Endothelial cell of umbilical vein (primary cell): ENCODE results near the gene TESK2. TPM values are rescaled to one million over a fixed set of nuclear protein-coding genes. Genes with fewer than 3 reads are reported as not detected.

ENCODE experiments used
- BruUV-seq: library from RNA; stranded (reverse); fragments of 400-500 nt; replicated peaks from 2 replicates; lab custom pipeline; 2021; lab: Mats Ljungman, UMichigan
- CTCF ChIA-PET: fragments of 300-600, 350-600 bp; sonication (Branson Sonifier 250); formaldehyde crosslinking; loops from one replicate; lab custom pipeline; 2021; ENCODE audit warnings: antibody characterized with exemption, inconsistent platforms; lab: Charles Lee
- POLR2A ChIA-PET: fragments of 300-600, 350-600 bp; sonication (Branson Sonifier 250); formaldehyde crosslinking; loops from one replicate; lab custom pipeline; 2021; ENCODE audit warnings: antibody characterized with exemption, inconsistent platforms; lab: Charles Lee
- DNase-seq: peaks from one replicate; pipeline ENCODE4 v3.0.0-alpha.2; 2011; ENCODE audit warnings: low read depth, low spot score
- FAIRE-seq: peaks from 2 replicates; lab custom pipeline; 2011; peaks lifted over from hg19 to GRCh38; lab: Jason Lieb, UNC
- H2AFZ ChIP-seq: 2 replicates; pipeline ENCODE4 v1.6.0; 2012; ENCODE audit warnings: low read depth, low read length, control low read depth, inconsistent platforms
- H3K27ac ChIP-seq: 2 replicates; pipeline ENCODE4 v1.5.1; 2011; ENCODE audit warnings: low read depth, mild to moderate bottlenecking, control low read depth, low read length, moderate library complexity; ENCODE audit not compliant: insufficient read depth
- H3K27me3 ChIP-seq, 2 experiments: 2 replicates each; pipeline versions ENCODE4 v1.6.0 to v1.6.1; 2011; ENCODE audit warnings: low read length in 2 of 2, mixed read lengths in 1 of 2; ENCODE audit not compliant: control insufficient read depth in 2 of 2, insufficient read depth in 2 of 2
- H3K36me3 ChIP-seq, 2 experiments: 2 replicates in 1 of 2; 3 replicates in 1 of 2; pipeline ENCODE4 v1.5.1; 2011; ENCODE audit warnings: low read length in 2 of 2, mild to moderate bottlenecking in 1 of 2, moderate library complexity in 1 of 2; ENCODE audit not compliant: control insufficient read depth in 2 of 2, insufficient read depth in 2 of 2; ENCODE audit errors: extremely low read depth in 1 of 2
- H3K4me1 ChIP-seq: 3 replicates; pipeline ENCODE4 v1.5.1; 2011; ENCODE audit warnings: mild to moderate bottlenecking, low read length; ENCODE audit not compliant: control insufficient read depth, insufficient read depth; ENCODE audit errors: extremely low read depth
- H3K4me2 ChIP-seq: 2 replicates; pipeline ENCODE4 v1.6.1; 2011; ENCODE audit warnings: low read length, control low read depth, mixed read lengths; ENCODE audit not compliant: insufficient read depth
- H3K4me3 ChIP-seq, 3 experiments: fragments of 200-600 bp in 1 of 3; sonication (generic), shearing (Covaris generic) in 1 of 3; replicated peaks in 1 of 3; 2 replicates each; pipeline ENCODE4 v1.5.1; 2011 to 2016; ENCODE audit warnings: control low read depth in 3 of 3, low read length in 3 of 3, mild to moderate bottlenecking in 2 of 3, inconsistent platforms in 1 of 3, low read depth in 1 of 3, moderate library complexity in 1 of 3; ENCODE audit not compliant: insufficient read depth in 1 of 3
- H3K79me2 ChIP-seq: 2 replicates; pipeline ENCODE4 v1.6.0; 2012; ENCODE audit warnings: low read length, inconsistent platforms; ENCODE audit not compliant: control insufficient read depth, insufficient read depth
- H3K9ac ChIP-seq: replicated peaks from 2 replicates; pipeline ENCODE3; 2011; ENCODE audit warnings: low read length, control low read depth; ENCODE audit not compliant: insufficient read depth; ENCODE audit errors: extremely low read depth
- H3K9me1 ChIP-seq: replicated peaks from 3 replicates; pipeline ENCODE4 v1.6.0; 2011; ENCODE audit warnings: mild to moderate bottlenecking, low read length; ENCODE audit not compliant: control insufficient read depth, insufficient read depth; ENCODE audit errors: extremely low read depth
- H3K9me3 ChIP-seq: replicated peaks from 2 replicates; pipeline ENCODE4 v1.5.1; 2012; ENCODE audit warnings: low read length, inconsistent platforms; ENCODE audit not compliant: control insufficient read depth, insufficient read depth
- H4K20me1 ChIP-seq: replicated peaks from 2 replicates; pipeline ENCODE3; 2011; ENCODE audit warnings: mild to moderate bottlenecking, low read length; ENCODE audit not compliant: control insufficient read depth, insufficient read depth; ENCODE audit errors: extremely low read depth
- CTCF ChIP-seq, 2 donors: IDR thresholded peaks; 1 replicate in 1 of 2; 2 replicates in 1 of 2; pipeline ENCODE4 v1.5.1; 2011; ENCODE audit warnings: low read length in 2 of 2, mild to moderate bottlenecking in 2 of 2, moderate library complexity in 2 of 2, control low read depth in 1 of 2, inconsistent platforms in 1 of 2, low read depth in 1 of 2; ENCODE audit not compliant: insufficient read depth in 1 of 2; ENCODE audit errors: extremely low read depth in 1 of 2
- EZH2 ChIP-seq: IDR thresholded peaks from 2 replicates; pipeline ENCODE4 v1.6.1; 2012; ENCODE audit warnings: borderline replicate concordance, low read depth, mild to moderate bottlenecking, moderate library complexity, low read length, inconsistent platforms; ENCODE audit not compliant: severe bottlenecking
- GATA2 ChIP-seq: IDR thresholded peaks from 2 replicates; pipeline ENCODE4 v1.7.0; 2011; ENCODE audit warnings: low read depth, mild to moderate bottlenecking, moderate library complexity, mixed read lengths, low read length; ENCODE audit not compliant: insufficient read length, insufficient read depth
- JUN ChIP-seq: IDR thresholded peaks from 2 replicates; pipeline ENCODE4 v1.6.1; 2011; ENCODE audit warnings: borderline replicate concordance, low read depth; ENCODE audit not compliant: insufficient read length, insufficient read depth
- MAX ChIP-seq: IDR thresholded peaks from 2 replicates; pipeline ENCODE4 v1.6.1; 2011; ENCODE audit not compliant: insufficient read depth, insufficient read length
- MYC ChIP-seq: IDR thresholded peaks from one replicate; pipeline ENCODE4 v1.6.1; 2011; ENCODE audit warnings: mild to moderate bottlenecking, low read depth, low read length
- POLR2AphosphoS5 ChIP-seq: IDR thresholded peaks from 2 replicates; pipeline ENCODE4 v1.6.1; 2012; ENCODE audit warnings: low read depth, mild to moderate bottlenecking, control low read depth, low read length, moderate library complexity; ENCODE audit not compliant: insufficient read depth
- dilution Hi-C: fragments of 300-500 bp; cut with MboI; formaldehyde crosslinking; loops from one replicate; pipeline ENCODE4 v1.15.0; 2019; ENCODE audit warnings: low sequenced_read_pairs; ENCODE audit not compliant: extremely low pct_ligation_motif_present
- intact Hi-C: fragments of 100-400 bp; cut with micrococcal nuclease; formaldehyde crosslinking; loops from one replicate; pipeline ENCODE4 v1.10.0; 2022
- polyA plus RNA-seq, 4 experiments: library from polyadenylated mRNA; depleted of rRNA in 3 of 4; stranded (reverse) in 3 of 4; unstranded in 1 of 4; fragments of >200 nt; gene quantifications; 2 replicates each; pipeline versions ENCODE4 v1.2.1 to v1.2.3, GENCODE V29; 2011 to 2012; ENCODE audit warnings: missing spikeins in 1 of 4
- total RNA-seq: library from RNA; stranded (reverse); gene quantifications from 2 replicates; pipeline ENCODE4 v1.2.3, GENCODE V29; 2021

The TESK2 gene
- total and polyA plus RNA-seq, 2 donors (not counting 3 experiments of a cell fraction or from before 2014, with no cell fraction given): 2.1 to 2.6 TPM

- no peaks in the 10 kb centered on the region for H3K9me3 ChIP-seq
- H3K36me3 ChIP-seq: no peaks in the 10 kb centered on the region
- FAIRE-seq (no peak), DNase-seq (no peak)
- intact Hi-C loops: no loop called here
- H3K4me2 ChIP-seq: no peak overlapping the region
- H3K9ac ChIP-seq: no peak overlapping the region
- CTCF ChIA-PET: interaction anchor here (0.9 kb wide), 1 partner anchor 47 kb away, joined by 3 read pairs; no protein-coding TSS in a partner anchor
- H3K27ac ChIP-seq: no peak overlapping the region
- POLR2A ChIA-PET: no interaction called here
- no peaks in the 10 kb centered on the region for H3K79me2 ChIP-seq
- H3K4me1 ChIP-seq: peaks cover 7% of the 10 kb centered on the region
- dilution Hi-C loops: no loop called here
- H3K4me3 ChIP-seq: no peak overlapping the region
- H4K20me1 ChIP-seq: no peaks in the 10 kb centered on the region
- no peak overlapping the region for H2AFZ ChIP-seq
- no peaks in the 10 kb centered on the region for H3K9me1 ChIP-seq
- no peaks in the 10 kb centered on the region for H3K27me3 ChIP-seq
- no TSS peak for BruUV-seq
- TF ChIP-seq GATA2 (no peak), EZH2 (no peak), POLR2AphosphoS5 (no peak), CTCF (IDR thresholded peaks at IDR 0.05; ENCODE audit: extremely low read depth in 1 of 2, insufficient read depth in 1 of 2, low read depth in 1 of 2, low read length in 2 of 2) (no peak), JUN (no peak), MYC (no peak), MAX (no peak)
Observed at GRCh38 chr1:45446530-45446929, 44.4 kb downstream of the TESK2 start.
